GM10266 (cell line): ENCODE measurements around the gene SH2D6.
"Not testable (repeated sequence)": the region's sequence is repeated elsewhere in the genome, so short reads cannot be mapped to it uniquely, and the experiment has no call there.

ENCODE experiments used
- DNase-seq: peaks from one replicate; pipeline ENCODE4 v3.0.0; 2012; ENCODE audit errors: extremely low spot score
- TF ChIP-seq, protein P1 (sequence below): IDR thresholded peaks from 2 replicates; pipeline ENCODE4 v1.5.1; 2012; ENCODE audit warnings: mild to moderate bottlenecking, low read depth; ENCODE audit not compliant: control insufficient read depth, insufficient read depth; ENCODE audit errors: missing control alignments

SH2D6 gene

DNA sequence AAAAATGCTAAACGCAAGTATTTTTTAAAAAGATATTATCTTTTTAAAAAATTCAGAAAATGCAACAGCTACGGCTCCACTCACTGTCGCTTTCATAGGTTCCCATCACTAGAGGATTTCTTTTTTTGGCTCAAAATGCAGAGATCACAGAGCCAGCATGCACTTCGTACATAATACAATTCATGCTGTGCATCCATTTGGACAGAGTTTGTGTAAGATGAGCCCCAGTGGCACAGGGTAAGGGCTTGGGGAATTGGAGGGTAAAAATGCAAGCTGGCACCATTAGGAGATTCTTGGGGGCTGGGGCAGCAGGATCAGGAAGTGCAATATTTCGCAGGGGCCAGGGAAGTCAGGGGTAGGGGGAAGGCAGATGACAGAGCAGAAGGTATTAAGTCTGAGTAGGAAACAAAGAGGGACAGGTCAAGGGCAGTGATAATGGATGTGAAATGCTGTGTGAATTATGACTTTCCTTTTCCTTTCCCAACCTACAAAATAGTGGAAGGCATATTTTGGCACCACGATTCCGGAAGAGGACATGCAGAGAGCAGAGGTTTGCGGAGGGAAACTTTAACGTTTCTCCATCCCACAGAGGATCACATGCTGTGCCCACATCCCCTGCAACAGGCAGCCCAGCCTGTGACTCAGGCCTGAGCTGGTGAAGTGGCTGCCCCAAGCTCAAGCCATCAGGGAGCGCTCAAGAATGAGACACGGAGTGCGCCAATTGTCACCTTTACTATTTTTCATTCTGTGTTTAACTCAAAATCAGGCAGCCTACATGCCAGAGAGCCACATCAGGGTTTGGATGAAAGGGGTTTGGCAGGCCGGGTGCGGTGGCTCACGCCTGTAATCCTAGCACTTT, 13.1 kb upstream of the SH2D6 start:
- DNase-seq = peak; percentile 47
- TF ChIP-seq, protein P1, sequence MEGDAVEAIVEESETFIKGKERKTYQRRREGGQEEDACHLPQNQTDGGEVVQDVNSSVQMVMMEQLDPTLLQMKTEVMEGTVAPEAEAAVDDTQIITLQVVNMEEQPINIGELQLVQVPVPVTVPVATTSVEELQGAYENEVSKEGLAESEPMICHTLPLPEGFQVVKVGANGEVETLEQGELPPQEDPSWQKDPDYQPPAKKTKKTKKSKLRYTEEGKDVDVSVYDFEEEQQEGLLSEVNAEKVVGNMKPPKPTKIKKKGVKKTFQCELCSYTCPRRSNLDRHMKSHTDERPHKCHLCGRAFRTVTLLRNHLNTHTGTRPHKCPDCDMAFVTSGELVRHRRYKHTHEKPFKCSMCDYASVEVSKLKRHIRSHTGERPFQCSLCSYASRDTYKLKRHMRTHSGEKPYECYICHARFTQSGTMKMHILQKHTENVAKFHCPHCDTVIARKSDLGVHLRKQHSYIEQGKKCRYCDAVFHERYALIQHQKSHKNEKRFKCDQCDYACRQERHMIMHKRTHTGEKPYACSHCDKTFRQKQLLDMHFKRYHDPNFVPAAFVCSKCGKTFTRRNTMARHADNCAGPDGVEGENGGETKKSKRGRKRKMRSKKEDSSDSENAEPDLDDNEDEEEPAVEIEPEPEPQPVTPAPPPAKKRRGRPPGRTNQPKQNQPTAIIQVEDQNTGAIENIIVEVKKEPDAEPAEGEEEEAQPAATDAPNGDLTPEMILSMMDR = no peak

DNA sequence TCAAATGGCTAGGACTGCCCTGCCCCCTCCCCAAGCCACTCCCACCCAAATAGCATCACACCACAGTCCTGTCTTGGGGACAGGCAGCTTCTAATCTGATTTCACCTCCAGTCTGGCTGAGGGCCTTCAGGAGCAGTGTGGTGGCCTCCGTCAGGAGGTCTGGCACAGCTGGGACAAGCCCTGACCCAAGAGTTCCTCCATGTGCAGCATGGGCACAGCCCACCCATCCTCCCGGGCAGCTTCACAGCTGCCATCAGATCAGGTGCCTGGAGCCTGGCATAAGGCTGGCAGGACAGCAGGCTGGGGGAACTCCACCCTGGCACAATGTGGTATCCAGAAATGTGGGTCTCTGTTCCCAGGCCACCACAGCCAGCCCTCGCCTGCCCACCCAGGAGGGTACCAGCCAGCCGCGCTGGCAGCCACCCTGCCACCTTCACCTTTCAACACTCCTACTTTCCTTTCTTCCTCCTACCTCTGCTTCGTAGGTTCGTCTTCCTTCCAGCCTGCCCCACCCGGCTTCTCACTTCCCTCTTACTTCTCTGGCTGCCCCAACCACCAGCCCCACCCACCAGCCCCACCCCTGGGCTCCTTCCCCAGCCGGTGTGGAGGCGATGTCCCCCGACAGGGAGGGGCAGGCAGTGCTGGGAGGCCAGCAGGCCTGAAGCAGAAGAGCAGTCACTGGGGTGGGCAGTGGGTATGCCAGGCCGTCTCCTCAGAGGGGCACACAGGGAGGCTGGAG, 8.5 kb upstream of the SH2D6 start, which contains the start of gene CAPG:
Gene CAPG (minus strand): TSS at position 522 of the 739 bp plus-strand sequence. CDS start 8,221 bp downstream, outside the sequence.
- DNase-seq = peak; percentile 78
- TF ChIP-seq, protein P1 = no peak

DNA sequence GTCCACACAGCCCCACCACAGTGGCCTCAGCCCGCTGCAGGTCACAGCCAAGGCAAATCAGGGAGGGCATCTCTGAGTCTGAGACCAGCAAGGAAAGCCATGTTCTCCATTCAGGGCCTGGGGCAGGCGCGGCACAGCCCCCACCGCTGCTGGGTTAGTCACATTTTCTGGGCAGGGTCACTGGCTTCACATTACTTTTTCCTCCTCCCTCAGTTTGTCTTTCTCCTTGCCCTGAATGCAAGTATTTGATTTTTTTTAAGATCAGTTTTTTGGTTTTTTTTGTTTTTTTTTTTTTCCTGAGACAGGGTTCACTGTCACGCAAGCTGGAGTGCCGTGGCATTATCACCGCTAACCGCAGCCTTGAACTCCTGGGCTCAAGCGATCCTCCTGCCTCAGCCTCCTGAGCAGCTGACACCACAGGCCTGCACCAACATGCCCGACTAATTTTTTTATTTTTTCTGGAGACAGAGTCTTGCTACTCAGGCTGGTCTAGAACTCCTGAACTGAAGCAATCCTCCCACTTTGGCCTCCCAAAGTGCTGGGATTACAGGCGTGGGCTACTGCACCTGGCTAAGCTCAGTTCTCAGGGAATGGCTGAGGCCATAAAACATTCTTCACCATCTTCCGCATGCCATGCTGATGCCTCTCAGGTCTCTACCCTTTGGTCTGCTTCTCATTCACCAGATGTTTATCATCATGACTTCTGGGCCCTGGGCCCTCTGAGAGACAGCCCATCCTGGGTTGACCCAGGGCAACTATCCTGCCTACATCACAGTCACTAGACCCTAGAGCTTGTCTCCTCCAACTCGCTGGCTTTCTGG, 7.7 kb upstream of the SH2D6 start:
- TF ChIP-seq, protein P1 = no peak
- no peak for DNase-seq

DNA sequence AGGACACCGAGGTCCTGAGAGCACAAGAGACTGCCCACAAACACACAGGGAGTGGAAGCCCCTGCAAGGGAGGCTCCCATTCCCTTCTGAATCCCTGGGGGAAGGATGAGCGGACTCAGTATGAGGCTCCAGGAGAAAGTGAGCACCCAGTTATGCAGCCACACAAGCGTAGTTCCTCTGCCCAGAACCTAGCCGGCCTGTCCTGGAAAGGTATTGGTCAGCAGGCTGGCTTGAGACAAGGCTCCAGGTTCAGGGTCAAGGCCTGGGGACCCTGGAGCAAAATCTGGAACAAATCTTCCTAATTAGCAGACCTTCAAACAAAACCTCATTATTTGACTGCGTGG, 7.1 kb upstream of the SH2D6 start:
- TF ChIP-seq, protein P1 = no peak
- no peak for DNase-seq

DNA sequence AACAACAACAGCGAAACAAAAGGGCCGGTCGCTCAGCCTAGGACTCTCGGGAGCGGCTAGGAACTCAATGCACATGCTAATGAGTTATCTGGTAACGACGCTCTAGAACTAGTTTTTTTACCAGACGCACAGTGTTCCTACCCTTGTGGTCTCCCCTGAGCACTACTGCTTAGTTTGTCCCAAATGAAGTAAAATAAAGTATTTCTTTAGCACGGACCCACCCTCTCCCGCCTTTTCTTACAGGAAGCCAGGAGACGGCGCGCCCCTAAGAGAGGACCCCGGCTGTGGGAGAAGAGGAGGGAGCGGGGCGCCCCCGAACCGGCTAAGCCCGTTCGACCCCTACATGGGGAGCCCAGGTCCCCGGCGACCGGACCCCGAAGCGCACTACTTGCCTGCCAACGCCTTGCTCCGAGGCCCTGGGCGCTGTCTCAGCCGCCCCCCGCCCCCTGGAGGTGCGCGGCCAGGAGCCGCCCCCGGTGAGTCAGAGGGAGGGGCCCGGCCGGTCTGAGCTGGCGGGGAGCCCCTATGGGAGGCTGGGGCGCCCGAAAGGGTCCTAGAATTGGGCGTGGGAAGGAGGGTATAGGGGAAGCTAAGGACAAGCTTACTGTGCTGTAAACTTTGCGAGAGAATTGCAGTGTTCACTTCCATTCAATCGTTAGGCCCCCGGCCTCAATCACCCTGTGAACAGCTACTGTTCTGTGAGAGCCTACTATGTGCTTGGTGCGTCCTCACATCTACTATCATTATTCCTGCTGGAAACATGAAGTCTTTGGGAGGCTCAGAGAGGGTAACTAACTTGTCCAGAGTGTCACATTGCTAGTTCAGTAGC, 4.7 kb upstream of the SH2D6 start:
- TF ChIP-seq, protein P1 = no peak
- DNase-seq = no peak

DNA sequence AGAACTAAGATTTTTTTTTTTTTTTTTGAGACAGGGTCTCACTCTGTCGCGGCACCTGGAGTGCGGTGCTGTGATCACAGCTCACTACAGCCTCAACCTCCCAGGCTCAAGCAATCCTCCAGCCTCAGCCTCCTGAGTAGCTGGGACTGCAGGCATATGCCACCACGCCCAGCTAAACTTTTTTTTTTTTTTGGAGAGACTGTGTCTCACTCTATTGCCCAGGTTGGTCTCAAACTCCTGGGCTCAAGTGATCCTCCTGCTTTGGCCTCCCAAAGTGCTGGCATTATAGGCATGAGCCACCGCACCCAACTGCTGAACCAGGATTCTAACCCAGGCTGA, 4.1 kb upstream of the SH2D6 start:
- not testable (repeated sequence) for DNase-seq

DNA sequence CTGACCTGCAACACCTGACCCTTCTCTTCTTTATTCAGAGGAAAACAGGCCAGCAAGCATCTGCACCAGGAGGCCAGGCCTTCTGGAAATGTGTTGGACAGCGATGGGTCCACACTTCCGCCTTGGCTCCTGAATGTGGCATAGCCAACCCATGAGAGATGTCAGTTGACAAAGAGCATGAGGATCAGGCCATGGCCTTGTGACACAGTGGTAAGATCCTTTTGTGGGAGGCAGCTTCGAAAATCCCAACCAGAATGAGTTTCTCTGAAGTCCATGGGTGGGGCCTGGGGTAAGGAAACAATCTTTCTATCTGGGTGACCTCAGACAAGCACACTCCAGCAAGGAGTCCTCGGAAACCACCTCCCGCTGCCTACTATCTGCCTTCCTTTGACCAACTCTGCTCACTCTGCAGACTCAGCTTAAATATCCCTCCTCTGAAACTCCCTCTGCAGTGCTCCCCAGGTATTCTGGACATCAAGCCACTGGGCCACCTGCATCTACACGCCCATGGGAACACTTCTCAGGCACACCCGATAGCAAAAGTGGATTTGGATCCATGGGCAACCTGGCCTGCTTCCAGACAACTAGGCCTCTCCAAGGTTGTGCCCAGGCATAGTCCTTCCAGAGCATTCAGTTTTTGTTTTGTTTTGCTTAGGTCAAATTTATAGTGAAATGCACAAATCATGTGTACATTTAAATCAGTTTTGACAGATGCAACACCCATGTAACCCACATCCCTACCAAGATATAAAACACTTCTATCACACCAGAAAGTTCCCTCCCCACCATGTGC, 3.6 kb upstream of the SH2D6 start:
- no peak for DNase-seq
- TF ChIP-seq, protein P1 = no peak
